Osteoblast (primary cell): Measurements from ENCODE around the gene CATSPERE. TPM values are rescaled to one million over a fixed set of nuclear protein-coding genes. Genes with fewer than 3 reads are reported as not detected.

Experiments
- DNase-seq: peaks from one replicate; pipeline ENCODE4 v3.0.0; 2011; ENCODE audit warnings: low spot score, mixed read lengths; ENCODE audit not compliant: insufficient read length; ENCODE audit errors: missing footprints
- H2AFZ ChIP-seq: 2 replicates; pipeline ENCODE4 v1.6.0; 2011; ENCODE audit warnings: mild to moderate bottlenecking, low read length
- H3K27ac ChIP-seq: 2 replicates; pipeline ENCODE4 v1.5.1; 2011; ENCODE audit warnings: mild to moderate bottlenecking, low read depth, low read length, moderate library complexity
- H3K27me3 ChIP-seq: 2 replicates; pipeline ENCODE4 v1.6.0; 2012; ENCODE audit warnings: mild to moderate bottlenecking, control low read depth, inconsistent platforms, low read length, moderate library complexity; ENCODE audit not compliant: insufficient read depth
- H3K36me3 ChIP-seq: 2 replicates; pipeline ENCODE4 v1.5.1; 2011; ENCODE audit warnings: mild to moderate bottlenecking, low read length, control low read depth, moderate library complexity; ENCODE audit not compliant: insufficient read depth
- H3K4me1 ChIP-seq: 2 replicates; pipeline ENCODE4 v1.5.1; 2011; ENCODE audit warnings: mild to moderate bottlenecking, low read length, control low read depth, moderate library complexity; ENCODE audit not compliant: insufficient read depth
- H3K4me2 ChIP-seq: 2 replicates; pipeline ENCODE4 v1.6.0; 2011; ENCODE audit warnings: mild to moderate bottlenecking, low read length; ENCODE audit not compliant: insufficient read depth
- H3K4me3 ChIP-seq: fragments of 200-600 bp; sonication (generic); 3 replicates; pipeline ENCODE4 v1.5.1; 2012; ENCODE audit warnings: mild to moderate bottlenecking, low read length, inconsistent platforms; ENCODE audit not compliant: insufficient read depth
- H3K79me2 ChIP-seq: 2 replicates; pipeline ENCODE4 v1.6.0; 2012; ENCODE audit warnings: mild to moderate bottlenecking, low read length, control low read depth, inconsistent platforms; ENCODE audit not compliant: insufficient read depth
- H3K9me3 ChIP-seq: 2 replicates; pipeline ENCODE4 v1.5.1; 2011; ENCODE audit warnings: low read depth, low read length, control low read depth
- H4K20me1 ChIP-seq: 2 replicates; pipeline ENCODE4 v1.6.0; 2012; ENCODE audit warnings: mild to moderate bottlenecking, low read length, control low read depth; ENCODE audit not compliant: insufficient read depth
- CTCF ChIP-seq: IDR thresholded peaks from 2 replicates; pipeline ENCODE4 v1.5.1; 2011; ENCODE audit warnings: mild to moderate bottlenecking, low read depth, low read length, moderate library complexity; ENCODE audit errors: extremely low read depth
- total RNA-seq: library from RNA; depleted of rRNA; stranded (reverse); fragments of >200 nt; gene quantifications from 2 replicates; pipeline ENCODE4 v1.2.3, GENCODE V29; 2012

Gene CATSPERE
- total RNA-seq, 1 donor = 1.4 TPM

- H3K79me2 ChIP-seq = peaks cover 48% of the 10 kb centered on the region
- peak overlapping the region; percentile 41 for H3K4me2 ChIP-seq
Measured at GRCh38 chr1:244436336-244437085, 24.6 kb upstream of the CATSPERE start.

GRCh38 chr1:244437086-244437468 lies 24.0 kb upstream of the CATSPERE start:
- peak overlapping the region; percentile 83 for H3K27ac ChIP-seq
- no peaks in the 10 kb centered on the region for H3K9me3 ChIP-seq
- TF ChIP-seq CTCF = no peak
- H3K4me2 ChIP-seq = peak overlapping the region; percentile 18
- no peaks in the 10 kb centered on the region for H4K20me1 ChIP-seq
- peaks cover 53% of the 10 kb centered on the region for H3K79me2 ChIP-seq
- H2AFZ ChIP-seq = no peak overlapping the region
- DNase-seq = no peak
- H3K36me3 ChIP-seq = peaks cover 9% of the 10 kb centered on the region
- no peaks in the 10 kb centered on the region for H3K27me3 ChIP-seq
- H3K4me3 ChIP-seq = no peak overlapping the region
- peaks cover 30% of the 10 kb centered on the region for H3K4me1 ChIP-seq

More at GRCh38 chr1:244436336-244437085, 24.6 kb upstream of the CATSPERE start:
- peaks cover 30% of the 10 kb centered on the region for H3K4me1 ChIP-seq
- H3K36me3 ChIP-seq = peaks cover 13% of the 10 kb centered on the region
- no peaks in the 10 kb centered on the region for H3K9me3 ChIP-seq
- peak overlapping the region; percentile 83 for H3K27ac ChIP-seq
- H3K27me3 ChIP-seq = no peaks in the 10 kb centered on the region
- DNase-seq = no peak
- H3K4me3 ChIP-seq = peak overlapping the region; percentile 43
- no peak for TF ChIP-seq CTCF
- no peaks in the 10 kb centered on the region for H4K20me1 ChIP-seq
- no peak overlapping the region for H2AFZ ChIP-seq

GRCh38 chr1:244439391-244440032 lies 21.6 kb upstream of the CATSPERE start:
- H3K27ac ChIP-seq = no peak overlapping the region
- no peak overlapping the region for H3K4me3 ChIP-seq
- no peak overlapping the region for H3K4me2 ChIP-seq
- no peak for DNase-seq
- H4K20me1 ChIP-seq = no peaks in the 10 kb centered on the region
- peaks cover 31% of the 10 kb centered on the region for H3K4me1 ChIP-seq
- no peaks in the 10 kb centered on the region for H3K27me3 ChIP-seq
- no peak for TF ChIP-seq CTCF
- no peak overlapping the region for H2AFZ ChIP-seq
- no peaks in the 10 kb centered on the region for H3K36me3 ChIP-seq
- no peaks in the 10 kb centered on the region for H3K9me3 ChIP-seq
- peaks cover 69% of the 10 kb centered on the region for H3K79me2 ChIP-seq

- no peak for TF ChIP-seq CTCF
- H2AFZ ChIP-seq = no peak overlapping the region
- no peak overlapping the region for H3K27ac ChIP-seq
- H3K4me1 ChIP-seq = peaks cover 21% of the 10 kb centered on the region
- no peak for DNase-seq
- peaks cover 94% of the 10 kb centered on the region for H3K79me2 ChIP-seq
- H4K20me1 ChIP-seq = no peaks in the 10 kb centered on the region
- no peak overlapping the region for H3K4me3 ChIP-seq
- no peaks in the 10 kb centered on the region for H3K27me3 ChIP-seq
- H3K9me3 ChIP-seq = no peaks in the 10 kb centered on the region
- H3K36me3 ChIP-seq = no peaks in the 10 kb centered on the region
- H3K4me2 ChIP-seq = no peak overlapping the region
Measured at GRCh38 chr1:244442850-244443249, 18.2 kb upstream of the CATSPERE start.
